Naive thymus-derived CD4-positive, alpha-beta T cell (primary cell): Measurements from ENCODE around the gene EXTL2. TPM values are rescaled to one million over a fixed set of nuclear protein-coding genes. Genes with fewer than 3 reads are reported as not detected.

Experiments used
- ATAC-seq: fragments of 150-1000 bp; cut with Tn5 transposase; 2 replicates; pipeline ENCODE4 v1.10.0; 2021; ENCODE audit warnings: mild to moderate bottlenecking, moderate library complexity
- CTCF ChIA-PET: fragments of 350-600 bp; sonication (Branson Sonifier 250); formaldehyde crosslinking; loops from one replicate; lab custom pipeline; 2021; ENCODE audit warnings: antibody characterized with exemption; lab: Charles Lee
- POLR2A ChIA-PET: fragments of 350-600 bp; sonication (Branson Sonifier 250); formaldehyde crosslinking; loops from one replicate; lab custom pipeline; 2021; ENCODE audit warnings: antibody characterized with exemption, inconsistent platforms; lab: Charles Lee
- DNase-seq, 9 donors: peaks; one replicate each; pipeline versions ENCODE4 v3.0.0 to v3.0.0-alpha.2; 2020 to 2022; ENCODE audit warnings: mixed read lengths in 1 of 9
- H3K27ac ChIP-seq: one replicate; pipeline ENCODE4 v1.7.0; 2013; ENCODE audit warnings: mild to moderate bottlenecking, low read depth, low read length, moderate library complexity
- H3K27me3 ChIP-seq, 2 donors: one replicate each; pipeline ENCODE4 v1.7.0; 2013; ENCODE audit warnings: low read length in 2 of 2, mild to moderate bottlenecking in 2 of 2, moderate library complexity in 2 of 2; ENCODE audit not compliant: control insufficient read depth in 2 of 2, insufficient read depth in 2 of 2
- H3K36me3 ChIP-seq, 3 experiments: 1 replicate in 2 of 3; 2 replicates in 1 of 3; pipeline ENCODE4 v1.7.0; 2013; ENCODE audit warnings: low read length in 3 of 3, mild to moderate bottlenecking in 3 of 3, moderate library complexity in 1 of 3; ENCODE audit not compliant: insufficient read depth in 3 of 3, control insufficient read depth in 2 of 3
- H3K4me1 ChIP-seq, 2 donors: one replicate each; pipeline ENCODE4 v1.7.0; 2013; ENCODE audit warnings: low read length in 2 of 2, mild to moderate bottlenecking in 2 of 2, moderate library complexity in 1 of 2; ENCODE audit not compliant: control insufficient read depth in 2 of 2, insufficient read depth in 2 of 2
- H3K4me3 ChIP-seq: 2 replicates; pipeline ENCODE4 v1.7.0; 2013; ENCODE audit warnings: mild to moderate bottlenecking, low read length
- H3K9me3 ChIP-seq, 3 experiments: 1 replicate in 2 of 3; 2 replicates in 1 of 3; pipeline ENCODE4 v1.7.0; 2013; ENCODE audit warnings: low read length in 3 of 3; ENCODE audit not compliant: control insufficient read depth in 2 of 3
- H3K27ac Mint-ChIP-seq, 9 donors: one replicate each; pipeline ENCODE4 v1.8.0; 2020 to 2022; ENCODE audit warnings: mixed read lengths in 9 of 9, mild to moderate bottlenecking in 8 of 9, moderate library complexity in 5 of 9, inconsistent platforms in 2 of 9
- H3K27me3 Mint-ChIP-seq, 5 donors: one replicate each; pipeline ENCODE4 v1.8.0; 2021 to 2022; ENCODE audit warnings: mixed read lengths in 5 of 5, mild to moderate bottlenecking in 1 of 5
- H3K36me3 Mint-ChIP-seq, 5 donors: one replicate each; pipeline ENCODE4 v1.8.0; 2020 to 2022; ENCODE audit warnings: mixed read lengths in 5 of 5, mild to moderate bottlenecking in 3 of 5, inconsistent platforms in 1 of 5
- H3K4me1 Mint-ChIP-seq, 7 donors: one replicate each; pipeline ENCODE4 v1.8.0; 2020 to 2022; ENCODE audit warnings: mixed read lengths in 7 of 7, mild to moderate bottlenecking in 3 of 7, inconsistent platforms in 1 of 7
- H3K4me3 Mint-ChIP-seq, 10 donors: one replicate each; pipeline ENCODE4 v1.8.0; 2020 to 2022; ENCODE audit warnings: mild to moderate bottlenecking in 10 of 10, mixed read lengths in 10 of 10, moderate library complexity in 6 of 10, inconsistent platforms in 2 of 10
- H3K9me3 Mint-ChIP-seq, 11 donors: one replicate each; pipeline ENCODE4 v1.8.0; 2020 to 2022; ENCODE audit warnings: mixed read lengths in 11 of 11, mild to moderate bottlenecking in 4 of 11, inconsistent platforms in 1 of 11, moderate library complexity in 1 of 11
- intact Hi-C, 2 donors: fragments of 100-400 bp; cut with micrococcal nuclease; formaldehyde crosslinking; loops; one replicate each; pipeline ENCODE4 v1.15.1; 2023
- polyA plus RNA-seq, 2 donors: library from polyadenylated mRNA; unstranded; fragments of 300-500 nt; fragmentation: Illumina TruSeq; gene quantifications; one replicate each; pipeline ENCODE4 v1.2.3, GENCODE V29; 2021
- total RNA-seq, 6 experiments: library from RNA in 5 of 6; stranded (reverse) in 5 of 6; gene quantifications; 1 replicate in 5 of 6; 2 replicates in 1 of 6; pipeline ENCODE4 v1.2.3 and lab custom pipeline; 2021 to 2026

Gene EXTL2
- total and polyA plus RNA-seq, 7 experiments from 2014 or later = 1.5 to 4.6 (median 3.2) TPM

GRCh38 chr1:100928128-100928527 lies 33.5 kb upstream of the EXTL2 start:
- no peak overlapping the region for H3K4me3 Mint-ChIP-seq
- Histone ChIP-seq H3K27ac (peak overlapping the region; percentile 74), H3K9me3 (no peaks in the 10 kb centered on the region), H3K4me3 (peak overlapping the region; percentile 15), H3K36me3 (no peaks in the 10 kb centered on the region), H3K4me1 (peaks cover 76 to 84% of the 10 kb centered on the region in 2 donors), H3K27me3 (no peaks in the 10 kb centered on the region)
- peaks cover 26 to 61% (median 39%) of the 10 kb centered on the region in 7 donors for H3K4me1 Mint-ChIP-seq
- intact Hi-C loops = loop anchor here in 1 of 2 donors (2.0 to 10.0 kb wide), 2 partner anchors 43 to 637 kb away; no protein-coding TSS in a partner anchor
- POLR2A ChIA-PET = interaction anchor here (0.9 to 10.1 kb wide), 26 partner anchors 10 to 382 kb away, joined by 3 to 231 read pairs (median 6); partner anchors contain the start of genes EXTL2 and S1PR1
- peak in 1 of 9 donors; percentile 9 for DNase-seq
- CTCF ChIA-PET = interaction anchor here (0.7 to 7.8 kb wide), 8 partner anchors 96 to 359 kb away, joined by 3 to 88 read pairs (median 6); partner anchors contain the start of genes DPH5 and S1PR1
- H3K36me3 Mint-ChIP-seq = peaks cover 4 to 40% (median 26%) of the 10 kb centered on the region in 5 donors
- H3K27ac Mint-ChIP-seq = no peak overlapping the region
- H3K27me3 Mint-ChIP-seq = no peaks in the 10 kb centered on the region
- peaks cover 0 to 17% (median 4%) of the 10 kb centered on the region in 11 donors for H3K9me3 Mint-ChIP-seq
- ATAC-seq = peak; percentile 30

DNA sequence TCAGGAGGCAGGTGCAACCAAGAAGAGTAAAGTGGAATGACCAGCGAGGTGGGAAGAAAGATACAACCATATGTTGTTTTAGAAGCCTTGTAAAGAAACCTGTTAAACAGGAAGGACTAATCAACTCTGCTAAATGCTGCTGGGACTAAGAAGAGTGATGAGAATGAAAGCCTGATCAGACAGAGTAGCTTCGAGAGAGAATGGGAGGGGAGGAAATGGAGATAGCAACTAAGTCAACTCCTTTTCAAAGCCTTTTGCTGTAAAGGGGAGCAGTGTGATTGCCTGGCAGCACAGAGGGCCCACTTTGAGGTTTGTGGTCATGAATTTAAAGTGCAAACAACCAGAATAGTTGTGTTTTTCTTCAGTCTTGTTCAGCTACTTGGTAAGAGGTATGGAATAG lies 32.6 kb upstream of the EXTL2 start:
- Mint-ChIP-seq H3K9me3 (peaks cover 0 to 10% (median 4%) of the 10 kb centered on the region in 11 donors), H3K27me3 (no peaks in the 10 kb centered on the region), H3K36me3 (peaks cover 7 to 36% (median 20%) of the 10 kb centered on the region in 5 donors), H3K27ac (no peak overlapping the region), H3K4me3 (no peak overlapping the region), H3K4me1 (peaks cover 23 to 60% (median 36%) of the 10 kb centered on the region in 7 donors)
- Histone ChIP-seq H3K9me3 (no peaks in the 10 kb centered on the region), H3K4me3 (peak overlapping the region; percentile 15), H3K36me3 (no peaks in the 10 kb centered on the region), H3K4me1 (peaks cover 76 to 84% of the 10 kb centered on the region in 2 donors), H3K27ac (peak overlapping the region; percentile 74), H3K27me3 (no peaks in the 10 kb centered on the region)
- intact Hi-C loops = loop anchor here (1.0 to 10.0 kb wide), 13 partner anchors 15 to 638 kb away; partner anchors contain the start of gene DPH5 (in 1 of the 2)
- peak in 7 of 9 donors; percentile 76 to 91 (median 86) for DNase-seq
- ATAC-seq = peak; percentile 96
- CTCF ChIA-PET = interaction anchor here (0.6 to 7.8 kb wide), 10 partner anchors 14 to 489 kb away, joined by 3 to 88 read pairs (median 4); partner anchors contain the start of genes DPH5 and S1PR1
- POLR2A ChIA-PET = interaction anchor here (0.7 to 10.1 kb wide), 32 partner anchors 10 to 383 kb away, joined by 3 to 231 read pairs (median 4); partner anchors contain the start of genes EXTL2 and S1PR1

DNA sequence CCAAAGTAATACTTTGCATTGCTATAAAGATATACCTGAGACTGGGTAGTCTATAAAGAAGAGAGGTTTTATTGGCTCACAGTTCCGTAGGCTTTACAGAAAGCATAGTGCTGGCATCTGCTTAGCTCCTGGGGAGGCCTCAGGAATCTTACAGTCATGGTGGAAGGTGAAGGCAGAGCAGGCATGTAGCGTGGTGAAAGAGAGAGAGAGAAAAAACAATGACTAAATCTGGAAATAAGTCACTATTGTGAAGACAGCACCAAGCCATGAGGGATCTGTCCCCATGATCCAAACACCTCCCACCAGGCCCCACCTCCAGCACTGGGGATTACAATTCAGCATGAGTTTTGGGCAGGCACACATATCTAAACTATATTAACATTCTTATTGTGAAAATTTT lies 31.6 kb upstream of the EXTL2 start:
- Mint-ChIP-seq H3K27me3 (no peaks in the 10 kb centered on the region), H3K27ac (peak overlapping the region in 1 of 9 donors; percentile 73), H3K9me3 (peaks cover 0 to 7% (median 0%) of the 10 kb centered on the region in 11 donors), H3K4me1 (peaks cover 23 to 56% (median 30%) of the 10 kb centered on the region in 7 donors), H3K36me3 (peaks cover 7 to 30% (median 15%) of the 10 kb centered on the region in 5 donors), H3K4me3 (peak overlapping the region in 6 of 10 donors; percentile 15 to 48 (median 36))
- H3K4me1 ChIP-seq = peaks cover 75 to 77% of the 10 kb centered on the region in 2 donors
- H3K36me3 ChIP-seq = no peaks in the 10 kb centered on the region
- peak overlapping the region; percentile 74 for H3K27ac ChIP-seq
- CTCF ChIA-PET = interaction anchor here (1.1 to 7.8 kb wide), 5 partner anchors 16 to 432 kb away, joined by 3 to 88 read pairs (median 10); partner anchors contain the start of gene S1PR1
- H3K27me3 ChIP-seq = no peaks in the 10 kb centered on the region
- POLR2A ChIA-PET = interaction anchor here (0.8 to 10.1 kb wide), 10 partner anchors 9 to 384 kb away, joined by 3 to 231 read pairs (median 9); partner anchors contain the start of gene S1PR1
- H3K4me3 ChIP-seq = peak overlapping the region; percentile 1
- ATAC-seq = no peak
- DNase-seq = no peak
- intact Hi-C loops = loop anchor here (2.0 to 10.0 kb wide), 3 partner anchors 187 to 639 kb away; no protein-coding TSS in a partner anchor
- H3K9me3 ChIP-seq = no peaks in the 10 kb centered on the region

- peaks cover 7 to 29% (median 15%) of the 10 kb centered on the region in 5 donors for H3K36me3 Mint-ChIP-seq
- peak overlapping the region; percentile 74 for H3K27ac ChIP-seq
These were observed 30.3 kb upstream of the EXTL2 start for GRCh38 chr1:100924991-100925390.

DNA sequence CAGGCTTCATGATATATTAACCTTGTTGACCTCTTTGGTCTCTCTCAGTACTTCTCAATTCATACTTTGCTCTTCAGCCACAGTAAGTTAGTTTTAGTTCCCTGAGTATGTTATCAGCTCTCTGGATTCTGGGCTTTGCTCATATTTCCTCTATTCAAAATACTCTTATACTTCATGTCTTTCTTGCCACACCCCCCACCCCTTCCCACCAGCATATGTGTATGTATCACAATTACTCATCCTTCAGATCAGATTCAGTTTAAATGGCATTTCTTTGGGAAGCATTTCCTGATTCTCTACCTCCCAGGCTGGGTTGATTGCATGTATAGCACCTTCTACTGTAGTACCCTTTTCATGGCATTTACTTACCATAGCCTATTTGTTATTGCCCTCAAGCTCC lies 29.6 kb upstream of the EXTL2 start:
- Histone ChIP-seq H3K36me3 (peaks cover 0 to 5% (median 0%) of the 10 kb centered on the region in 3 experiments), H3K4me1 (peaks cover 57 to 63% of the 10 kb centered on the region in 2 donors), H3K9me3 (no peaks in the 10 kb centered on the region), H3K27me3 (no peaks in the 10 kb centered on the region), H3K4me3 (no peak overlapping the region), H3K27ac (peak overlapping the region; percentile 74)
- Mint-ChIP-seq H3K27me3 (no peaks in the 10 kb centered on the region), H3K36me3 (peaks cover 7 to 28% (median 18%) of the 10 kb centered on the region in 5 donors), H3K27ac (peak overlapping the region in 1 of 9 donors; percentile 14), H3K4me1 (peaks cover 13 to 45% (median 24%) of the 10 kb centered on the region in 7 donors), H3K9me3 (peaks cover 0 to 7% (median 0%) of the 10 kb centered on the region in 11 donors), H3K4me3 (peak overlapping the region in 8 of 10 donors; percentile 9 to 67 (median 51))
- CTCF ChIA-PET = interaction anchor here (0.6 to 7.8 kb wide), 11 partner anchors 14 to 434 kb away, joined by 3 to 88 read pairs (median 5); no protein-coding TSS in a partner anchor
- no peak for DNase-seq
- ATAC-seq = no peak
- POLR2A ChIA-PET = interaction anchor here (1.1 to 10.1 kb wide), 11 partner anchors 9 to 364 kb away, joined by 3 to 231 read pairs (median 5); partner anchors contain the start of genes S1PR1 and SLC30A7
- intact Hi-C loops = loop anchor here in 1 of 2 donors (10.0 kb wide), 1 partner anchor 641 kb away; no protein-coding TSS in a partner anchor

More at GRCh38 chr1:100924991-100925390, 30.3 kb upstream of the EXTL2 start:
- Mint-ChIP-seq H3K4me3 (peak overlapping the region in 9 of 10 donors; percentile 18 to 70 (median 45)), H3K9me3 (peaks cover 0 to 7% (median 0%) of the 10 kb centered on the region in 11 donors), H3K4me1 (peaks cover 18 to 50% (median 29%) of the 10 kb centered on the region in 7 donors), H3K27ac (peak overlapping the region in 1 of 9 donors; percentile 53), H3K27me3 (no peaks in the 10 kb centered on the region)
- ATAC-seq = no peak
- no peak overlapping the region for H3K4me3 ChIP-seq
- CTCF ChIA-PET = interaction anchor here (0.6 to 7.8 kb wide), 4 partner anchors 56 to 429 kb away, joined by 3 to 88 read pairs (median 4); no protein-coding TSS in a partner anchor
- intact Hi-C loops = loop anchor here in 1 of 2 donors (10.0 kb wide), 1 partner anchor 640 kb away; no protein-coding TSS in a partner anchor
- peak in 5 of 9 donors; percentile 36 to 54 (median 46) for DNase-seq
- POLR2A ChIA-PET = interaction anchor here (0.7 to 10.1 kb wide), 11 partner anchors 11 to 362 kb away, joined by 3 to 231 read pairs (median 5); partner anchors contain the start of genes S1PR1 and SLC30A7
- H3K27me3 ChIP-seq = no peaks in the 10 kb centered on the region
- peaks cover 65 to 71% of the 10 kb centered on the region in 2 donors for H3K4me1 ChIP-seq
- no peaks in the 10 kb centered on the region for H3K9me3 ChIP-seq
- H3K36me3 ChIP-seq = peaks cover 0 to 3% (median 0%) of the 10 kb centered on the region in 3 experiments
